ENCODE measurements around the gene RPS18. TPM values are rescaled to one million over a fixed set of nuclear protein-coding genes. Genes with fewer than 3 reads are reported as not detected.

Gene RPS18
- total and polyA plus RNA-seq, 2 of the 13 experiments (the other 11 are each of a cell fraction or from before 2014, with no cell fraction given), result 3,896 to 5,806 TPM

DNA sequence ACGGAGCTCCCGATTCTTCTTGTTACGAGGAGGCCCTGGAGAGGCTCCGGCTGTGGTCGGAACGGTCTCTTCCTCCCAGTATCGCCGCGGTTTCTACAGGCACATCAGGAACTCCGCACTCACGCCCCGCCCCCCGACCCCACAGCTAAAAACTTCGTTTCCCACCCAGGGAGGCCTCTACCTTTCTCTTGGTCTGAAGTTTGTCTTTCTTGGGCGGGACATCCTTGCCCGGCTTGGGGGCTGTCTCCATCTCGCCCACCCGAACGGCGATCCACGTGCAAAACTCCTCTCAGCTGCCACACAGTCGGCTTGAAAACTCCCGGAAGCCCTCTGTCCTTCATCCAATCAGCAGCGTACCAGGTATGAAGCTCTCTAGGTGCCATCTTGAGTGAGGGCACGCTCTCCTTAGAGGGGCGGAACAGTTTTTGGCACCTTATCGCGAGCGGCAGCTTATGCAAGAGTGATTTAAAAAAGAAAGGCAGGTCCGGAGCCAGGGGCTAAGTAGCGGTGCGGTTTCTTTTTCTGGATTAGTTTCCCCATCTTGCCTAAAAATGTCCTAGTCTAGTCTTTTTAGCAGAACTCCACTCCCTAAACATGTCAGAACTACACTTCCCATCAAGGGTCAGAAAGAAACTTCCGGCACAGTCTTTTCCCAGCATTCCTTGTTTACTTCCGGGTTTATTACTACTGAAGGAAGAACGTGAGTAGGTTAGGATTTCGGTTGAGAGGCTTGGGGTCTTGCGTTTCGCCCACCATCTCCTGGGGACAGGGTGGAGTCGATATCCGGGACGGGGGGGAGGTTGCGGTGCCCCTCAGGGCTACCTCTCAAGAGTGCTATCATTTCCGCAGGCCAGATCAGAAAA, 17.3 kb downstream of the RPS18 start, which contains the start of the genes PFDN6 and WDR46 (continued):
- TF ChIP-seq, protein P1, sequence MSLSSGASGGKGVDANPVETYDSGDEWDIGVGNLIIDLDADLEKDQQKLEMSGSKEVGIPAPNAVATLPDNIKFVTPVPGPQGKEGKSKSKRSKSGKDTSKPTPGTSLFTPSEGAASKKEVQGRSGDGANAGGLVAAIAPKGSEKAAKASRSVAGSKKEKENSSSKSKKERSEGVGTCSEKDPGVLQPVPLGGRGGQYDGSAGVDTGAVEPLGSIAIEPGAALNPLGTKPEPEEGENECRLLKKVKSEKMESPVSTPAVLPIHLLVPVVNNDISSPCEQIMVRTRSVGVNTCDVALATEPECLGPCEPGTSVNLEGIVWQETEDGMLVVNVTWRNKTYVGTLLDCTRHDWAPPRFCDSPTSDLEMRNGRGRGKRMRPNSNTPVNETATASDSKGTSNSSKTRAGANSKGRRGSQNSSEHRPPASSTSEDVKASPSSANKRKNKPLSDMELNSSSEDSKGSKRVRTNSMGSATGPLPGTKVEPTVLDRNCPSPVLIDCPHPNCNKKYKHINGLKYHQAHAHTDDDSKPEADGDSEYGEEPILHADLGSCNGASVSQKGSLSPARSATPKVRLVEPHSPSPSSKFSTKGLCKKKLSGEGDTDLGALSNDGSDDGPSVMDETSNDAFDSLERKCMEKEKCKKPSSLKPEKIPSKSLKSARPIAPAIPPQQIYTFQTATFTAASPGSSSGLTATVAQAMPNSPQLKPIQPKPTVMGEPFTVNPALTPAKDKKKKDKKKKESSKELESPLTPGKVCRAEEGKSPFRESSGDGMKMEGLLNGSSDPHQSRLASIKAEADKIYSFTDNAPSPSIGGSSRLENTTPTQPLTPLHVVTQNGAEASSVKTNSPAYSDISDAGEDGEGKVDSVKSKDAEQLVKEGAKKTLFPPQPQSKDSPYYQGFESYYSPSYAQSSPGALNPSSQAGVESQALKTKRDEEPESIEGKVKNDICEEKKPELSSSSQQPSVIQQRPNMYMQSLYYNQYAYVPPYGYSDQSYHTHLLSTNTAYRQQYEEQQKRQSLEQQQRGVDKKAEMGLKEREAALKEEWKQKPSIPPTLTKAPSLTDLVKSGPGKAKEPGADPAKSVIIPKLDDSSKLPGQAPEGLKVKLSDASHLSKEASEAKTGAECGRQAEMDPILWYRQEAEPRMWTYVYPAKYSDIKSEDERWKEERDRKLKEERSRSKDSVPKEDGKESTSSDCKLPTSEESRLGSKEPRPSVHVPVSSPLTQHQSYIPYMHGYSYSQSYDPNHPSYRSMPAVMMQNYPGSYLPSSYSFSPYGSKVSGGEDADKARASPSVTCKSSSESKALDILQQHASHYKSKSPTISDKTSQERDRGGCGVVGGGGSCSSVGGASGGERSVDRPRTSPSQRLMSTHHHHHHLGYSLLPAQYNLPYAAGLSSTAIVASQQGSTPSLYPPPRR (CRISPR knock-in tag; IDR thresholded peaks at IDR 0.05; ENCODE audit: borderline replicate concordance), result no peak
- TF ChIP-seq ZNF570 (CRISPR knock-in tag; IDR thresholded peaks at IDR 0.05; ENCODE audit: borderline replicate concordance), result no peak
- TF ChIP-seq, protein P2, sequence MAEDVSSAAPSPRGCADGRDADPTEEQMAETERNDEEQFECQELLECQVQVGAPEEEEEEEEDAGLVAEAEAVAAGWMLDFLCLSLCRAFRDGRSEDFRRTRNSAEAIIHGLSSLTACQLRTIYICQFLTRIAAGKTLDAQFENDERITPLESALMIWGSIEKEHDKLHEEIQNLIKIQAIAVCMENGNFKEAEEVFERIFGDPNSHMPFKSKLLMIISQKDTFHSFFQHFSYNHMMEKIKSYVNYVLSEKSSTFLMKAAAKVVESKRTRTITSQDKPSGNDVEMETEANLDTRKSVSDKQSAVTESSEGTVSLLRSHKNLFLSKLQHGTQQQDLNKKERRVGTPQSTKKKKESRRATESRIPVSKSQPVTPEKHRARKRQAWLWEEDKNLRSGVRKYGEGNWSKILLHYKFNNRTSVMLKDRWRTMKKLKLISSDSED (CRISPR knock-in tag; IDR thresholded peaks at IDR 0.05), result no peak
- TF ChIP-seq SOX5 (CRISPR knock-in tag; IDR thresholded peaks at IDR 0.05; ENCODE audit: borderline replicate concordance), result no peak
- TF ChIP-seq, protein P3, sequence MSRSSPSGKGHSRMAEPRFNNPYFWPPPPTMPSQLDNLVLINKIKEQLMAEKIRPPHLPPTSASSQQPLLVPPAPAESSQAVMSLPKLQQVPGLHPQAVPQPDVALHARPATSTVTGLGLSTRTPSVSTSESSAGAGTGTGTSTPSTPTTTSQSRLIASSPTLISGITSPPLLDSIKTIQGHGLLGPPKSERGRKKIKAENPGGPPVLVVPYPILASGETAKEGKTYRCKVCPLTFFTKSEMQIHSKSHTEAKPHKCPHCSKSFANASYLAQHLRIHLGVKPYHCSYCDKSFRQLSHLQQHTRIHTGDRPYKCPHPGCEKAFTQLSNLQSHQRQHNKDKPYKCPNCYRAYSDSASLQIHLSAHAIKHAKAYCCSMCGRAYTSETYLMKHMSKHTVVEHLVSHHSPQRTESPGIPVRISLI (CRISPR knock-in tag; IDR thresholded peaks at IDR 0.05; ENCODE audit: borderline replicate concordance), result no peak
- TF ChIP-seq MED1 (CRISPR knock-in tag; IDR thresholded peaks at IDR 0.05), result no peak
- TF ChIP-seq ZNF510 (CRISPR knock-in tag; IDR thresholded peaks at IDR 0.05; ENCODE audit: low read depth), result peak; percentile 66; the same call in 1 of the 2 replicates
- TF ChIP-seq SP5 (CRISPR knock-in tag; IDR thresholded peaks at IDR 0.05; ENCODE audit: borderline replicate concordance, low read depth), result peak; percentile 26; the same call in 1 of the 2 replicates
- TF ChIP-seq LCORL (IDR thresholded peaks at IDR 0.05), result peak; percentile 79
- TF ChIP-seq LCORL (CRISPR knock-in tag; IDR thresholded peaks at IDR 0.05), result no peak; the same call in none of the 2 replicates
- TF ChIP-seq EZH2 (conservative IDR thresholded peaks at IDR 0.05; ENCODE audit: low read depth, low read length), result no peak
- TF ChIP-seq, protein P4, sequence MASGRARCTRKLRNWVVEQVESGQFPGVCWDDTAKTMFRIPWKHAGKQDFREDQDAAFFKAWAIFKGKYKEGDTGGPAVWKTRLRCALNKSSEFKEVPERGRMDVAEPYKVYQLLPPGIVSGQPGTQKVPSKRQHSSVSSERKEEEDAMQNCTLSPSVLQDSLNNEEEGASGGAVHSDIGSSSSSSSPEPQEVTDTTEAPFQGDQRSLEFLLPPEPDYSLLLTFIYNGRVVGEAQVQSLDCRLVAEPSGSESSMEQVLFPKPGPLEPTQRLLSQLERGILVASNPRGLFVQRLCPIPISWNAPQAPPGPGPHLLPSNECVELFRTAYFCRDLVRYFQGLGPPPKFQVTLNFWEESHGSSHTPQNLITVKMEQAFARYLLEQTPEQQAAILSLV (CRISPR knock-in tag; IDR thresholded peaks at IDR 0.05; ENCODE audit: borderline replicate concordance), result 0 out of 2 replicates have a peak, but pooled peaks have one; percentile 36
- no peak for TF ChIP-seq ZFP62 (CRISPR knock-in tag; IDR thresholded peaks at IDR 0.05)
- no peak for TF ChIP-seq ZNF234 (CRISPR knock-in tag; conservative IDR thresholded peaks at IDR 0.05)
- TF ChIP-seq PTBP1 (IDR thresholded peaks at IDR 0.05; ENCODE audit: low read depth, low read length, poor library complexity, severe bottlenecking), result no peak
- TF ChIP-seq, protein P5, sequence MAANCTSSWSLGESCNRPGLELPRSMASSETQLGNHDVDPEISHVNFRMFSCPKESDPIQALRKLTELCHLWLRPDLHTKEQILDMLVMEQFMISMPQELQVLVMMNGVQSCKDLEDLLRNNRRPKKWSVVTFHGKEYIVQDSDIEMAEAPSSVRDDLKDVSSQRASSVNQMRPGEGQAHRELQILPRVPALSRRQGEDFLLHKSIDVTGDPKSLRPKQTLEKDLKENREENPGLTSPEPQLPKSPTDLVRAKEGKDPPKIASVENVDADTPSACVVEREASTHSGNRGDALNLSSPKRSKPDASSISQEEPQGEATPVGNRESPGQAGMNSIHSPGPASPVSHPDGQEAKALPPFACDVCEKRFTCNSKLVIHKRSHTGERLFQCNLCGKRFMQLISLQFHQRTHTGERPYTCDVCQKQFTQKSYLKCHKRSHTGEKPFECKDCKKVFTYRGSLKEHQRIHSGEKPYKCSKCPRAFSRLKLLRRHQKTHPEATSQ (CRISPR knock-in tag; IDR thresholded peaks at IDR 0.05; ENCODE audit: borderline replicate concordance), result no peak

Data from HepG2 (cell line).